BLaER1 treated with 17β-estradiol and CSF1 and Interleukin-3, amounts not matched to agents 10 nM and 100 nM (cell line): ENCODE results near the gene TMEM120A.
A peak's percentile ranks its signal among the peaks of the same experiment; 100 is the strongest.

Experiments used
- H3K27ac ChIP-seq, 11 experiments: shearing (Covaris generic); formaldehyde crosslinking; 2 replicates each; pipeline ENCODE4 v1.8.1; 2022
- H3K27me3 ChIP-seq, 11 experiments: shearing (Covaris generic); formaldehyde crosslinking; 2 replicates each; pipeline ENCODE4 v1.8.1; 2022
- H3K36me3 ChIP-seq, 11 experiments: shearing (Covaris generic); formaldehyde crosslinking; 2 replicates each; pipeline ENCODE4 v1.8.1; 2022
- H3K4me1 ChIP-seq, 10 experiments: shearing (Covaris generic); formaldehyde crosslinking; 2 replicates each; pipeline ENCODE4 v1.8.1; 2022
- H3K4me2 ChIP-seq, 11 experiments: shearing (Covaris generic); formaldehyde crosslinking; 2 replicates each; pipeline ENCODE4 v1.8.1; 2022
- H3K4me3 ChIP-seq, 10 experiments: shearing (Covaris generic); formaldehyde crosslinking; 2 replicates each; pipeline ENCODE4 v1.8.1; 2022
- H3K9ac ChIP-seq, 11 experiments: shearing (Covaris generic); formaldehyde crosslinking; 2 replicates each; pipeline ENCODE4 v1.8.1; 2022
- H3K9me3 ChIP-seq, 11 experiments: shearing (Covaris generic); formaldehyde crosslinking; replicated peaks in 1 of 11; 2 replicates each; pipeline ENCODE4 v1.8.1; 2022
- H4K20me1 ChIP-seq, 11 experiments: shearing (Covaris generic); formaldehyde crosslinking; 2 replicates each; pipeline ENCODE4 v1.8.1; 2022
- Cebpa-rat ChIP-seq, 11 experiments: shearing (Covaris generic); IDR thresholded peaks; 2 replicates each; pipeline ENCODE4 v1.8.1; 2022

Gene TMEM120A

DNA sequence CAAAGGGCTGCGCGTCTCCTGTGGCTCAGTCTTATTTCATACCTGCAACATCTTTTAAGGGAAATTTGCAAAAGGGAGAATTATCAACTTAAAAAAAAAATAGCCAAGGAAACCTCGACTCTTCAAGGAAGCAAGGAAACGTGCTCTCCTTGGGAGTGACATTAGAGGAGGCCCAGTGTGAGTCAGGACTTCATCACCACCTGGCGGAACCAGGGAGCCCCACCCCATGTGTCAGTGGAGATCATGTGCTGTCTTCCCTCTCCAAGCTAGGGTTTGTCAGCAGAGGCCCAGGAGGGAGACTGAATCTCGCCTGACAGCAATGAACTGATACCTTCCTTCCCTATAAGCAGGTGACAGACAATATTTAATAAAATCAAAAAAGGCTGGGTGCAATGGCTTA, 50.5 kb downstream of the TMEM120A start:
- Histone ChIP-seq H3K27ac (no peak overlapping the region), H3K9me3 (no peaks in the 10 kb centered on the region), H3K4me1 (peaks cover 0 to 49% (median 21%) of the 10 kb centered on the region in 10 experiments; a peak in 16 of 20 replicates), H3K4me3 (no peak overlapping the region), H3K27me3 (no peaks in the 10 kb centered on the region), H3K9ac (no peak overlapping the region), H3K4me2 (peak overlapping the region in 4 of 11 experiments; percentile 3 to 80 (median 46); a peak in 3 of 22 replicates), H3K36me3 (peaks cover 8 to 69% (median 41%) of the 10 kb centered on the region in 11 experiments; a peak in 18 of 22 replicates), H4K20me1 (peaks cover 8 to 97% (median 68%) of the 10 kb centered on the region in 11 experiments; a peak in 19 of 22 replicates)
- TF ChIP-seq Cebpa-rat (IDR thresholded peaks at IDR 0.05) = no peak

GRCh38 chr7:75938921-75939320, 55.5 kb downstream of the TMEM120A start:
- peaks cover 9 to 99% (median 73%) of the 10 kb centered on the region in 11 experiments; a peak in 21 of 22 replicates for H4K20me1 ChIP-seq
- H3K4me1 ChIP-seq = peaks cover 0 to 58% (median 7%) of the 10 kb centered on the region in 10 experiments; a peak in 11 of 20 replicates
- peaks cover 5 to 70% (median 24%) of the 10 kb centered on the region in 11 experiments; a peak in 17 of 22 replicates for H3K36me3 ChIP-seq
- H3K4me3 ChIP-seq = no peak overlapping the region
- no peak overlapping the region for H3K9ac ChIP-seq
- no peaks in the 10 kb centered on the region for H3K9me3 ChIP-seq
- H3K27me3 ChIP-seq = no peaks in the 10 kb centered on the region
- TF ChIP-seq Cebpa-rat (IDR thresholded peaks at IDR 0.05) = no peak
- no peak overlapping the region; a peak in 1 of 22 replicates for H3K27ac ChIP-seq
- H3K4me2 ChIP-seq = peak overlapping the region in 2 of 11 experiments; percentile 62 to 73; a peak in 4 of 22 replicates

DNA sequence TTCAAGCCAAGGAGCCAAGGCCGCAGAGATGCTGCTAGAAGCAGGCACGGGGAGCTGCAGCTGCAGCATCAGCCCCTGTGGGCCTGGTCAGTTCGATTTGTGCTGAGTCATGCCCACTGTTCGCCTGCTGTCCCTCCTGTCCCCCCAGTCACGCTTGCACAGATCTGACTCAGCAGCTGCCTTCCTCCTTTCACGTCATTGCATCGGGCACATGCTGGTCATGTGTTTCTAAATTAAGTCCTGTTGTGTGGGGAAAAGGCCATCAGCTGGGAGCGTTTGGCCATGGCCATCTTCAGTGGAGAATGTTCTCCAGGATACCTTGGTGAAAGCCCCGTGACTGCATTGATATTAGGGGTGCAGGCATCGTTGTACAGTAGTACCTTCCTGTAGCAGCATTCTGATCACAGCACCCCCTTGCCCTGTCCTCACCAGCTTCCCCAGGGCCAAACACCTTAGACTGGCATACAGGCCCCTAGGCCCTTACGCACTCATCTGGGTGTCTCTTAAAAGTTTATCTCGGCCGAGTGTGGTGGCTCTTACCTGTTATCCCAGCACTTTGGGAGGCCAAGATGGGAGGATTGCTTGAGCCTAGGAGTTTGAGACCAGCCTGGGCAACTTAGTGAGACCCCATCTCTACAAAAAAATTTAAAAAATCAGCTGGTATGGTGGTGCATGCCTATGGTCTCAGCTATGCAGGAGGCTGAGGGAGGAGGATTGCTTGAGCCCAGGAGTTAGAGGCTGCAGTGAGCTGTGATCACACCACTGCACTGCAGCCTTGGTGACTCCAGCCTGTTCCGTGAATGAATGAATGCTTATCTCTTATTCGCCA, 56.2 kb downstream of the TMEM120A start:
- Histone ChIP-seq H3K4me2 (peak overlapping the region in 5 of 11 experiments; percentile 39 to 74 (median 62); a peak in 9 of 22 replicates), H3K36me3 (peaks cover 5 to 66% (median 23%) of the 10 kb centered on the region in 11 experiments; a peak in 16 of 22 replicates), H3K9ac (no peak overlapping the region), H3K27me3 (no peaks in the 10 kb centered on the region), H3K4me1 (peaks cover 0 to 51% (median 7%) of the 10 kb centered on the region in 10 experiments; a peak in 11 of 20 replicates), H3K27ac (peak overlapping the region in 7 of 11 experiments; percentile 1 to 61 (median 28); a peak in 7 of 22 replicates), H4K20me1 (peaks cover 9 to 100% (median 78%) of the 10 kb centered on the region in 11 experiments; a peak in 21 of 22 replicates), H3K4me3 (no peak overlapping the region), H3K9me3 (no peaks in the 10 kb centered on the region)
- TF ChIP-seq Cebpa-rat (IDR thresholded peaks at IDR 0.05) = no peak
